Dendritic cell treated with granulocyte-macrophage colony-stimulating factor and Interleukin-4, amounts not matched to agents 40 ng/mL and 50 ng/mL, for 4 days (primary cell): ENCODE measurements around the gene ALDH1A1.

Experiments used
- H3K27ac Mint-ChIP-seq: one replicate; pipeline ENCODE4 v1.8.0; 2022; ENCODE audit warnings: mild to moderate bottlenecking, mixed read lengths
- H3K27me3 Mint-ChIP-seq: one replicate; pipeline ENCODE4 v1.8.0; 2022; ENCODE audit warnings: mild to moderate bottlenecking, mixed read lengths
- H3K36me3 Mint-ChIP-seq: one replicate; pipeline ENCODE4 v1.8.0; 2022; ENCODE audit warnings: low read depth, mixed read lengths
- H3K4me1 Mint-ChIP-seq: one replicate; pipeline ENCODE4 v1.8.0; 2022; ENCODE audit warnings: low read depth, mixed read lengths
- H3K4me3 Mint-ChIP-seq: one replicate; pipeline ENCODE4 v1.8.0; 2022; ENCODE audit warnings: mild to moderate bottlenecking, moderate library complexity, mixed read lengths
- H3K9me3 Mint-ChIP-seq: one replicate; pipeline ENCODE4 v1.8.0; 2022; ENCODE audit warnings: mixed read lengths
- intact Hi-C: fragments of 100-400 bp; cut with micrococcal nuclease; formaldehyde crosslinking; loops from one replicate; pipeline ENCODE4 v1.15.0; 2022

The ALDH1A1 gene

DNA sequence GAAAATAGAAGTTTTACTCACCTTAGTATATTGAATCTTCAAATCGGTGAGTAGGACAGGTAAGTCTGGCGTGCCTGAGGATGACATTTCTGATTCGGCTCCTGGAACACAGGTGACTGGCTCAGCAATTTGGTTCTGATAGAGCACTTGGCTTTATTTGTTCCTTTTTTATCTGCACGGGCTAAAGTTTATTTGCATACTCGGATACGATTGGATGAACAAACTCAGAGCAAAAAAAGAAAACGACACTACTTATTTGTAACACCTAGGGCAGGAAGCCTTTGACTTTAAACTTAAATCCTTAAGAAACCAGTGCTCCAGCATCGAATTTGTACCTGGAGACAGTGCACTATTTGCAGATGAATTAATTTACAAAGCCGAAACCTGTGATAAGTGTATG, at the start of gene ALDH1A1:
ALDH1A1 (minus strand) TSS at position 140 of the 400 bp plus-strand sequence; CDS start at position 87, 53 bp downstream.
- H3K9me3 Mint-ChIP-seq = no peaks in the 10 kb centered on the region
- H3K4me1 Mint-ChIP-seq = peaks cover 51% of the 10 kb centered on the region
- peak within 1 kb of the TSS; percentile 79 for H3K27ac Mint-ChIP-seq
- H3K36me3 Mint-ChIP-seq = peaks cover 5% of the 10 kb centered on the region
- H3K4me3 Mint-ChIP-seq = peak within 1 kb of the TSS; percentile 67
- peaks cover 4% of the 10 kb centered on the region for H3K27me3 Mint-ChIP-seq
- intact Hi-C loops = loop anchor here (5.0 to 10.0 kb wide), 3 partner anchors 46 to 648 kb away; no protein-coding TSS in a partner anchor

DNA sequence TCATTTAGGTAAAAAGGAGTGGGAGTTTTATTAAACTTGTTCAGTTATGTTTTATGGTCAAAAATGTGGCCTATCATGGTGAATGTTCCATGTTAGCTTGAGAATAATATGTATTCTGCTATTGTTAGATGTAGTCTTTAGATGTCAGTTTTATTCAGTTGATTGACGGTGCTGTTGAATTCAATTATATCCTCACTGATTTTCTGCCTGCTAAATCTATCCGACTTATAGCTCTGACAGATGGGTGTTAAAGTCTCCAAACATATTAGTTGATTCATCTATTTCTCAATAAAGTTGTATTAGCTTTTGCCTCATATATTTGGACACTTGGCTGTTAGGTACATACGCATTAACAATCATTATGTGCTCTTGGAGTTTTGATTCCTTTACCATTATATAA, 49.0 kb upstream of the ALDH1A1 start:
- Mint-ChIP-seq H3K27me3 (no peaks in the 10 kb centered on the region), H3K4me3 (no peak overlapping the region), H3K9me3 (no peaks in the 10 kb centered on the region), H3K36me3 (no peaks in the 10 kb centered on the region), H3K27ac (no peak overlapping the region), H3K4me1 (peaks cover 5% of the 10 kb centered on the region)
- intact Hi-C loops = no loop called here

DNA sequence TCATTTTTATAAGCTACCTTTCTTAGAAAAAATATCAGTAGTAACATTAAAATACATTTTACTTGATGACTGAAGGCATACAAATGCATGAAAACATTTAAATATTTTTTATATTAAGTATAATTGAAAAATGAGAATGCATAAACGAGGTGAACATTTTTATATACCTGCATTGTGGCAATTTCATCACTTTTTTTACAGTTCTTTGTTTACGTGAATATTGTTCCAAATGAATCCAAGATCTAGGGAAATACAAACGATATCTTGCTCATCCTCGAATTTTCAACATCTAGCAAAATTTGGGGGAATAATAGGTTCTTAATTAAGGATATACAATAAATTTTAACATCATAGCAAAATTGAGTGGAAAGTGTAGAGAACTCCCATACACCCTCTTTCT, 45.5 kb upstream of the ALDH1A1 start:
- H3K4me3 Mint-ChIP-seq = no peak overlapping the region
- H3K27ac Mint-ChIP-seq = no peak overlapping the region
- no peaks in the 10 kb centered on the region for H3K36me3 Mint-ChIP-seq
- H3K27me3 Mint-ChIP-seq = no peaks in the 10 kb centered on the region
- H3K4me1 Mint-ChIP-seq = peaks cover 5% of the 10 kb centered on the region
- no peaks in the 10 kb centered on the region for H3K9me3 Mint-ChIP-seq
- intact Hi-C loops = no loop called here

DNA sequence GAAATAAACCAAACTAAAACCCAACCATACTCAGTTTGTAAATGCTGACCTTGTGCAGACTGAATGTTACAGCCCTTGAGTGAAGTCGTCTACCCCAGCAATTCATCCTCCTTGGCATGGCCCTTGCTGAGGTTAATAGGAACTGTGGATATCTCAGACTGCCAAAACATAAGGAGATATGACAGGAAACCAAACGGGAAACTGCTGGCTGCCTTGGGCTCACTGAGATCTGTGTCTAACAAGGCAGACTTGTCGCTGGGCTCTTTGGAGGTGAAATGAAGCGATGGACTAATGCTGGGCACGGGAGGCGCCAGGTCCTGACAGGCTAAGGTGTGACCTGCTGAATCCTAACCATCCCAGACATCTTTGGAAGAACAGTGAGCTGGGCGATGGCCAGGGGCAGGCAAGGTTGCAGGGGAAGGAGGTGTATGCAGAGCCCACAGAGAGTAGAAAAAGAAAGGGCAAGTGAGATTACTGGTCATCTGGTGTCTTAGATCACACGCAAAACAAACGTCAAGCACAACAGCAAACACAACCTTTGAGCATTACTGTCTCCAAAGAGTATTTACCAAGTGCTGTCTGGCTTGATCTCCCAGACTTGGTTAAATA, 44.6 kb upstream of the ALDH1A1 start:
- peak overlapping the region; percentile 61 for H3K4me3 Mint-ChIP-seq
- intact Hi-C loops = no loop called here
- no peaks in the 10 kb centered on the region for H3K27me3 Mint-ChIP-seq
- H3K36me3 Mint-ChIP-seq = no peaks in the 10 kb centered on the region
- H3K9me3 Mint-ChIP-seq = no peaks in the 10 kb centered on the region
- peaks cover 5% of the 10 kb centered on the region for H3K4me1 Mint-ChIP-seq
- H3K27ac Mint-ChIP-seq = no peak overlapping the region

DNA sequence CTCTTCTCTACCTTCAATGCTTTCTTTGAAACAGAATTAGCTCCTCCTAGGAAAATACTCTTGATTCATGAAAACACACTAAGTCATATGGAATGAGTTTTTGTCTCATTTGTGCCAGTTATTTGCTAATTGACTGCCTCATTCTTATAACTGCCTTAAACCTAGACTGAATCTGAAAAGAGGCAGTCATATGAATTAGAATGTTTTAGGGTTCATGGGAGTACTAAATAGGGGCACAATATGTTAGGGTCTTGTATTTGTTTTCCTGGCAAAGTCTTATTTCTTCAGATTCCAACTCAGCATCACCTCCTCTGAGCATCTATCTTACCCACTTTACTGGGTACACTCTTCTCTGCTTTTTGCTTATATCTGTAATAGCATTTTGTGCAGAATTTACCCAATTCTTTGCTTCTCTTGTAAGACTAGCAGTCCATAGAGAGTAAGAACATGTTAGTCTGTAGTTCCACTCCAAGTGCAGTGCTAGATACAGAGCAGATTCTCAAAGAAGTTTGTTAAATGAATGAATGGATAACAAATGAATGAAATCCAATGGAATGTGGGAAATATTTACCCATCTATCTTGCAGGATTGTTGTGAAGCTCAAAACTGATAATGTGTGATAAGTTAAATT, 43.9 kb upstream of the ALDH1A1 start:
- Mint-ChIP-seq H3K4me3 (no peak overlapping the region), H3K27ac (no peak overlapping the region), H3K9me3 (no peaks in the 10 kb centered on the region), H3K36me3 (no peaks in the 10 kb centered on the region), H3K4me1 (peaks cover 5% of the 10 kb centered on the region), H3K27me3 (no peaks in the 10 kb centered on the region)
- intact Hi-C loops = no loop called here

GRCh38 chr9:72996114-72996513, 43.3 kb upstream of the ALDH1A1 start:
- intact Hi-C loops = no loop called here
- Mint-ChIP-seq H3K4me3 (no peak overlapping the region), H3K9me3 (no peaks in the 10 kb centered on the region), H3K36me3 (no peaks in the 10 kb centered on the region), H3K27ac (no peak overlapping the region), H3K4me1 (peaks cover 5% of the 10 kb centered on the region), H3K27me3 (no peaks in the 10 kb centered on the region)

DNA sequence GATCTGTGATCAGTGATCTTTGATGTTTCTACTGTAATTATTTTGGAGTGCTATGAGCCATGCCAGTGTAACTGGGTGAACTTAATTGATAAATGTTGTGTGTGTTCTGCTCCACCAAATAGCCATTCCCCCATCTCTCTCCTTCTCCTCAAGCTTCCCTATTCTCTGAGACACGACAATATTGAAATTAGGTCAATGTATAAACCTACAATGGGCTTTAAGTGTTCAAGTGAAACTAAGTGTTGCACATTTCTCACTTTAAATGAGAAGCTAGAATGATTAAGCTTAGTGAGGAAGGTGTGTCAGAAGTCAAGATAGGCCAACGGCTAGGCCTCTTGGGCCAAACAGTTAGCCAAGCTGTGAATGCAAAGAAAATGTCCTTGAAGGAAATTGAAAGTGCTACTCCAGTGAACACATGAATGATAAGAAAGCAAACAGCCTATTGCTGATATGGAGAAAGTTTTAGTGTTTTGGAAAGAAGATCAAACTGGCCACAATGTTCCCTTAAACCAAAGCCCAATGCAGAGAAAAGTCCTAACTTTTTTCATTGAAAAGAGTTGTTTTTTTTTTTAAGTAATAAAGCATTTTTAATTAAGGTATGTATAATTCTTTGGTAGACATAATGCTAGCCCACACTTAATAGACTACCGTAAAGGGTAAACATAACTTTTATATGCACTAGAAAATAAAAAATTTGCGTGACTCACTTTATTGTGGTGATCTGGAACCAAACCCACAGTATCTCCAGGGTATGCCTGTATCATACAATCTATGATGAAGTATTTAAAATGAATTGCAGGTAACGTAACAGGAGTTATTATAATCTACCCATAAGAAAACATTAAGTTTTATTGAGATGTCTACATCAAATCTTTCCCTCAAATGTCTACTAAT, 42.5 kb upstream of the ALDH1A1 start:
- intact Hi-C loops = no loop called here

GRCh38 chr9:72991772-72992171, 38.9 kb upstream of the ALDH1A1 start:
- Mint-ChIP-seq H3K27me3 (no peaks in the 10 kb centered on the region), H3K4me1 (no peaks in the 10 kb centered on the region), H3K27ac (no peak overlapping the region), H3K9me3 (no peaks in the 10 kb centered on the region), H3K36me3 (no peaks in the 10 kb centered on the region), H3K4me3 (no peak overlapping the region)
- intact Hi-C loops = no loop called here

More for the DNA sequence above, 42.5 kb upstream of the ALDH1A1 start:
- no peaks in the 10 kb centered on the region for H3K36me3 Mint-ChIP-seq
- H3K4me1 Mint-ChIP-seq = peaks cover 5% of the 10 kb centered on the region
- H3K9me3 Mint-ChIP-seq = no peaks in the 10 kb centered on the region
- no peak overlapping the region for H3K4me3 Mint-ChIP-seq
- no peak overlapping the region for H3K27ac Mint-ChIP-seq
- H3K27me3 Mint-ChIP-seq = no peaks in the 10 kb centered on the region

DNA sequence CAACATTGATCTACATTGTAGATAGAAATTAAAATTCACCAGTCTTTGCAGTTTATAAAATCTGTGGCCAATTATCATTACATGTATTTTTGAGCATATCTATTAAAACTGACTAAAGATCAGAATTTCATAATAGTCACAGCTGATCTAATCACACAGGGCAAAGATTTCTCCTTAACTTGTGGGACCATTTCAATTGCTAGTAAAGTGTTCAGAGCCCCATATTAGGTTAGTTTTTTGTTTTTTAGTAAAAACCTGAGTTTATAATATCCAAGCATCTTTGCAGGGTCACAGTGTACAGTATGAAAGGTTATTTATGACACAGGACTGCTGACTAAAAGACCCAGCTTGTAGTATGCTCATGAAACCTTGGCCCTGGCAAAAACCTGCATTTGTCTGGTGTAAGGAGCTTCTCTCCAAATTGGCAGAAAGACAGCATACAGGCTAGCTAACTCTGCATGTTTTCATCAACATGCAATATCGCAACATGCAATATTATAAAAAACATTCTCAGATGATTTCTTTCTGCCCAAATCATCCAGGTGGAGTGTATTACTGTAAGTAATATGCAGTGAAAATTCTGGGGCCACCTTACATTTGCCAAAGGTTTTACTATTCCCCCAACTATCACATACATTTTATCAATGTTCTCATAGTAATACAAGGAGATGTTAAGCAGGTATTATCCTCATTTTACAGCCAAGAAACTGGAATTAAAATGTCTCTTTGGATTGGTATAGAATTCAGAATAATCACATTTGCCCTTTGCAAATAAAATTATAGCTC, 37.7 kb upstream of the ALDH1A1 start:
- Mint-ChIP-seq H3K9me3 (no peaks in the 10 kb centered on the region), H3K27ac (no peak overlapping the region), H3K4me3 (no peak overlapping the region), H3K4me1 (no peaks in the 10 kb centered on the region), H3K36me3 (no peaks in the 10 kb centered on the region), H3K27me3 (no peaks in the 10 kb centered on the region)
- intact Hi-C loops = no loop called here

DNA sequence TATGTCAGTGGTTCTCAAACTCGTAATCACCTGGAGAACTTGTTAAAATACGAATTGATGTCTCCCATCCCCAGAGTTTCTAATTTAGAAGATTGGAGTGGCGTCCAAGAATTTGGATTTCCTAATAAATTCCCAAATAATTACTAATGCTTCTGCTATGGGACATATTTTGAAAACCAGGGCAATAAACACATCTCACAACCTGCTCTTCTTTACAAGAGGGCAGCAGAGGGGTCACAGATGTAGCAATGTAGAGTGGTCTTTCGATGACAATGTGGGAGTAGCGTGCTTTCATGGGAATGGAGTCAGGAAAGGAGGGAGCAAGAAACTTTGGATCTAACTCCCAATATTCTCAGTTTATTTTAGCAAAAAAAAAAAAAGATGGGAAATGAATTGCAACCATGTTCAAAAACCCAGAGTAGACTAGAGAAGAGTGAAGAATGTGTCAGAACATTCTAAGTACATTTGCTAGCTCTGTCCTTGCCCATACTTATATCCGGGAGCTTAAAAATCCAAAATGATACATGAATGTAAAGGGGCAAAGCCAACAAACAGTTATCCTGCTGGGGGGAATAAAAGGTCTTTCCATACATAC, 33.8 kb upstream of the ALDH1A1 start:
- Mint-ChIP-seq H3K9me3 (no peaks in the 10 kb centered on the region), H3K27ac (no peak overlapping the region), H3K4me3 (no peak overlapping the region), H3K36me3 (no peaks in the 10 kb centered on the region), H3K4me1 (no peaks in the 10 kb centered on the region), H3K27me3 (no peaks in the 10 kb centered on the region)
- intact Hi-C loops = no loop called here

GRCh38 chr9:72985746-72986145, 32.9 kb upstream of the ALDH1A1 start:
- Mint-ChIP-seq H3K27ac (no peak overlapping the region), H3K36me3 (no peaks in the 10 kb centered on the region), H3K9me3 (no peaks in the 10 kb centered on the region), H3K4me3 (no peak overlapping the region), H3K4me1 (no peaks in the 10 kb centered on the region), H3K27me3 (no peaks in the 10 kb centered on the region)
- intact Hi-C loops = no loop called here

DNA sequence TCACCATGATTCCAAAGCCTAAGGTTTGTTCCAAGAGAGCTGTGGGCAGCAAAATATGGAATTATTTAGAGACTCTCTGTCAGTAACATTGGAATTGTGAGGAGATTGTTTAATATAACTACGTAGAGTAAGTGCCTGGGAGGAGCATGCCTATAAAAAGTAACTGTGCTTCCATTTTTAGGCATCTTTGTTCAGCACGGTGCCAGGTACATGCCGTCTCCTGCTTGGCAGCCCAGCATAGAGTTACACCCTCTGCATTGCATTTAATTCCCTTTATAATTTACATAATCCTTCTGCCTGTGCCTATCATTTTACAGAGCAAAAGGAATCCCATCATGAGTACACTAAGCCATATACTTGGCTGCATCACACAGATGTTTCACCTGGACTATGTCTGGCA, 32.1 kb upstream of the ALDH1A1 start:
- Mint-ChIP-seq H3K27ac (no peak overlapping the region), H3K9me3 (no peaks in the 10 kb centered on the region), H3K27me3 (no peaks in the 10 kb centered on the region), H3K4me3 (no peak overlapping the region), H3K36me3 (no peaks in the 10 kb centered on the region), H3K4me1 (no peaks in the 10 kb centered on the region)
- intact Hi-C loops = no loop called here

- Mint-ChIP-seq H3K4me1 (no peaks in the 10 kb centered on the region), H3K27me3 (no peaks in the 10 kb centered on the region), H3K4me3 (no peak overlapping the region), H3K9me3 (no peaks in the 10 kb centered on the region), H3K27ac (no peak overlapping the region), H3K36me3 (no peaks in the 10 kb centered on the region)
- intact Hi-C loops = no loop called here
Measured at GRCh38 chr9:72984226-72984947, 31.5 kb upstream of the ALDH1A1 start.
